Transverse colon (tissue), 4 donors: Measurements from ENCODE around the gene NCOA3. TPM values are rescaled to one million over a fixed set of nuclear protein-coding genes. Genes with fewer than 3 reads are reported as not detected.

Experiments used
- DNase-seq: peaks from one replicate; pipeline ENCODE4 v3.0.0-alpha.2; 2019
- H3K27ac ChIP-seq, 4 donors: fragments of 200-600 bp; sonication (generic); 2 replicates each; pipeline ENCODE4 v1.5.1; 2016 to 2018; ENCODE audit warnings: inconsistent platforms in 4 of 4
- H3K27me3 ChIP-seq: fragments of 200-600 bp; sonication (generic); 2 replicates; pipeline ENCODE4 v1.5.1; 2017; ENCODE audit warnings: inconsistent platforms
- H3K36me3 ChIP-seq, 4 donors: fragments of 200-600 bp; sonication (generic); 2 replicates each; pipeline ENCODE4 v1.5.1; 2017 to 2019; ENCODE audit warnings: inconsistent platforms in 4 of 4
- H3K4me1 ChIP-seq, 4 donors: fragments of 200-600 bp; sonication (generic); 2 replicates each; pipeline ENCODE4 v1.5.1; 2017 to 2020; ENCODE audit warnings: inconsistent platforms in 4 of 4
- H3K4me3 ChIP-seq, 4 donors: fragments of 200-600 bp; sonication (generic); 1 replicate in 1 of 4; 2 replicates in 3 of 4; pipeline versions ENCODE4 v1.5.1 to v1.6.1; 2017 to 2019; ENCODE audit warnings: inconsistent platforms in 4 of 4
- H3K9me3 ChIP-seq, 2 donors: fragments of 200-600 bp; sonication (generic); 2 replicates each; pipeline ENCODE4 v1.5.1; 2017 to 2019; ENCODE audit warnings: inconsistent platforms in 2 of 2
- EP300 ChIP-seq: sonication (generic); formaldehyde crosslinking; IDR thresholded peaks from one replicate; pipeline ENCODE4 v1.6.1; 2017; ENCODE audit warnings: antibody characterized with exemption, low read depth
- POLR2A ChIP-seq: fragments of 450-650 bp; IDR thresholded peaks from one replicate; pipeline ENCODE4 v1.6.1; 2016; ENCODE audit warnings: antibody characterized with exemption, mild to moderate bottlenecking, moderate library complexity
- POLR2AphosphoS5 ChIP-seq, 3 donors: sonication (generic); formaldehyde crosslinking; IDR thresholded peaks; one replicate each; pipeline ENCODE4 v1.6.1; 2016; ENCODE audit warnings: antibody characterized with exemption in 3 of 3
- WGBS, 2 donors: methylation state at CpG; one replicate each; pipeline ENCODE4 v1.1.5; 2018; ENCODE audit warnings: low coverage in 1 of 2; 5-methylcytosine and 5-hydroxymethylcytosine counted together
- in situ Hi-C, 4 donors: fragments of 200-750 bp; cut with MboI; loops; one replicate each; pipeline versions ENCODE4 v1.15.0 to v1.15.1; 2017; ENCODE audit warnings: low sequenced_read_pairs in 3 of 4, low pct_ligation_motif_present in 1 of 4, low pct_unique_long_range_greater_than_20kb in 1 of 4
- intact Hi-C: fragments of 100-400 bp; cut with DNase I; formaldehyde crosslinking; loops from one replicate; pipeline ENCODE4 v1.15.1; 2023; ENCODE audit warnings: low total_unique reads
- total RNA-seq, 4 donors: library from RNA; depleted of rRNA; stranded (reverse); fragments of >200 nt; gene quantifications; one replicate each; pipeline ENCODE4 v1.1.0, GENCODE V29; 2016
- TF ChIP-seq, protein P1 (sequence below), 5 experiments: fragments of 200-600 bp in 3 of 5; fragments of 450-650 bp in 2 of 5; sonication (generic) in 3 of 5; IDR thresholded peaks; 1 replicate in 2 of 5; 2 replicates in 3 of 5; pipeline ENCODE4 v1.5.1; 2016 to 2017; ENCODE audit warnings: antibody characterized with exemption in 5 of 5, inconsistent platforms in 3 of 5, mild to moderate bottlenecking in 2 of 5, moderate library complexity in 1 of 5

The NCOA3 gene
- total RNA-seq, 4 donors from 2014 or later: 9.2 to 39.1 (median 22.3) TPM

DNA sequence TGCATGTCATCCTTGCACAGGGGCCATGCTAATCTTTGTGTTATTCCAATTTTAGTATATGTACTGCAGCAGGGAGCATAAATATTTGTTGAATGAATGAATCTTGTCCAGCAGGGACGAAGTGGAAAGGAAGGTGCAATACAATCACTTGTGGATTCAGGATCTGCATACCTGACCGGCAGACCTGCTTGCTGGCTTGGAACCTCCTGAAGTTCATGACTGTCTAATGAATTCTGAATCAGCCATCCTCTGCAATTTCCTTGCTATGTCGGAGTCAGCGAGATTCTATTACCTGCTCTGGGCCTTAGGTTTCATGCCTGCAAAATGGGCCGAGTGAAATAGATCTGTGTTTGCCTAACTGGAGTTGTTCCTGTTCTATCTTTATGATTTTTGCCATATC lies 17.4 kb upstream of the NCOA3 start:
- TF ChIP-seq, protein P1, sequence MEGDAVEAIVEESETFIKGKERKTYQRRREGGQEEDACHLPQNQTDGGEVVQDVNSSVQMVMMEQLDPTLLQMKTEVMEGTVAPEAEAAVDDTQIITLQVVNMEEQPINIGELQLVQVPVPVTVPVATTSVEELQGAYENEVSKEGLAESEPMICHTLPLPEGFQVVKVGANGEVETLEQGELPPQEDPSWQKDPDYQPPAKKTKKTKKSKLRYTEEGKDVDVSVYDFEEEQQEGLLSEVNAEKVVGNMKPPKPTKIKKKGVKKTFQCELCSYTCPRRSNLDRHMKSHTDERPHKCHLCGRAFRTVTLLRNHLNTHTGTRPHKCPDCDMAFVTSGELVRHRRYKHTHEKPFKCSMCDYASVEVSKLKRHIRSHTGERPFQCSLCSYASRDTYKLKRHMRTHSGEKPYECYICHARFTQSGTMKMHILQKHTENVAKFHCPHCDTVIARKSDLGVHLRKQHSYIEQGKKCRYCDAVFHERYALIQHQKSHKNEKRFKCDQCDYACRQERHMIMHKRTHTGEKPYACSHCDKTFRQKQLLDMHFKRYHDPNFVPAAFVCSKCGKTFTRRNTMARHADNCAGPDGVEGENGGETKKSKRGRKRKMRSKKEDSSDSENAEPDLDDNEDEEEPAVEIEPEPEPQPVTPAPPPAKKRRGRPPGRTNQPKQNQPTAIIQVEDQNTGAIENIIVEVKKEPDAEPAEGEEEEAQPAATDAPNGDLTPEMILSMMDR (IDR thresholded peaks at IDR 0.05): no peak
- TF ChIP-seq EP300 (no peak), POLR2A (no peak), POLR2AphosphoS5 (IDR thresholded peaks at IDR 0.05) (no peak)
- WGBS, 2 donors: 90 to 93% methylated on average over 4 to 5 of the region's 5 CpGs
- Histone ChIP-seq H3K9me3 (no peaks in the 10 kb centered on the region), H3K36me3 (no peaks in the 10 kb centered on the region), H3K27me3 (no peaks in the 10 kb centered on the region), H3K4me3 (no peak overlapping the region), H3K4me1 (peaks cover 0 to 8% (median 0%) of the 10 kb centered on the region in 4 donors), H3K27ac (no peak overlapping the region)
- intact Hi-C loops (no loop called here), in situ Hi-C loops (no loop called here)
- DNase-seq: no peak

DNA sequence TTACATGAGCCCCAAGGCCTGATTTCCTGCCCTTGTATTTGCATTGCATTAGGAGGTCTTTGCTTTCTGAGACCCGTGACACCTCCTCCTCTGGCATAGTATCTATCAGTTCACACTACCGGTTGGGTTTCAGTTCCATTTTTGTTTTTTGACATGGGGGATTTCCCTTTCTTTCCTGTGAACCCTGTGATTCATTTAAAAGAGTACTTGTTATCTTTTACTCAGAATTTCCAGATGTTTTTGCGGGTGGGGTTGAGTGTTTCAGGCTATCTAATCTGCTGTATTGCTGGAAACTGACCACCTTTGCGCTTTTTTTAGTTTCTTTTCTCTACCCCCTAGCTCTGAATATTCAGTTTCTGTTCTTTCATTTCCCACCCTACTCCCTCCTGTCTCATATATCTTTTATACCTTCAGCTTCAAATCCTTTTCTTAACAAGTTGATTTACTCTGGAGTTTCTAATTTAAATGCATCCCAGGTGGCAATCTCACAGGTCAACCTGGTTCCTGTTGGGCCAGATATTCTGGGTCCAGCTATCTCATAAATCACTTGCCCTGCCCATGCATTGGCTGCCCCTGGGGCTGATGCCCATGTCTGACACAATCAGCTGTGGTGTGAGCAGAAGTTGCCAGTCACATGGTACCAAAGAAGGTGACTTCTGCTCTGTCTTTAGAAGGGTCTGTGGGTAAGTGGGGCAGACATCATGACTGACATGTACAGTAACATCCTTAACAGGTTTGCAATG lies 14.3 kb upstream of the NCOA3 start:
- intact Hi-C loops: no loop called here
- Histone ChIP-seq H3K4me1 (peaks cover 0 to 4% (median 1%) of the 10 kb centered on the region in 4 donors), H3K4me3 (no peak overlapping the region), H3K36me3 (no peaks in the 10 kb centered on the region), H3K9me3 (no peaks in the 10 kb centered on the region), H3K27me3 (no peaks in the 10 kb centered on the region), H3K27ac (peak overlapping the region; percentile 6 to 59 (median 26))
- no peak for TF ChIP-seq POLR2AphosphoS5 (IDR thresholded peaks at IDR 0.05)
- TF ChIP-seq, protein P1 (IDR thresholded peaks at IDR 0.05): no peak
- TF ChIP-seq POLR2A: no peak
- TF ChIP-seq EP300: no peak
- WGBS, 2 donors: 42 to 62% methylated on average over 3 to 4 of the region's 4 CpGs
- peak; percentile 33 for DNase-seq
- in situ Hi-C loops: no loop called here

DNA sequence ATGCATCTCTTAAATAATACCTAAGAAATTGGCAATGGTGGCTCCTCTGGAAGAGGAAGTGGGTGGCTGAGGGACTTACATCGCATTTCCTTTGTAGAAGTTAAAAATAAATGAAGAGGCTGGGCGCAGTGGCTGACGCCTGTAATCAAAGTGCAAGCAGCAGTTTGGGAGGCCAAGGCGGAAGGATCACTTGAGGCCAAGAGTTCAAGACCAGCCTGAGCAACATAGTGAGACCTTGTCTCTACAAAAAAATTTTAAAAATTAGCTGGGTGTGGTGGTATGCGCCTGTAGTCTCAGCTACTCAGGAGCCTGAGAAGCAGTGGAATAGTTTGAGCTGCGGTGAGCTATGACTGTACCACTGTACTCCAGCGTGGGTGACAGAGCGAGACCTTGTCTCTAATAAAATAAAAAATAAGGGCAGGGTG lies 12.2 kb upstream of the NCOA3 start:
- peaks cover 18 to 25% (median 19%) of the 10 kb centered on the region in 4 donors for H3K4me1 ChIP-seq
- intact Hi-C loops: no loop called here

DNA sequence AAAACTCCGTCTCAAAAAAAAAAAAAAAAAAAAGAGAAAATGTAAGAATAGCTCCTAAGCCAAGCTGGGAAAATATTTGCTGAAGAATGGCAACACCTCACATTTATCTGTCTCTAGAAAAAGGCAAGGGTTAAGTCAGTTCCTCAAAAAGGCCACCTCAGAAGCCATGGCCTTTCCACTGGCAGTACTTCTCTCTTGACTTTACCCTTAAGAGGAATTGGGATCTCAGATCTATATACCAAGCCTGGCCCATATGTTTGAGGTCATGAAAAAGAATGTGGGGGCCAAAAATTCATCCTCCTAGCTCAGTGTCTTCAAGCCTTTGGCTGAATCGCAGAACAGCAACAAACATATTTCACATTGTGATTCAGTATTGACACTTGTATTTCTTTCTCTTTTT lies 10.9 kb upstream of the NCOA3 start:
- DNase-seq: no peak
- TF ChIP-seq EP300 (no peak), POLR2A (no peak), POLR2AphosphoS5 (IDR thresholded peaks at IDR 0.05) (no peak)
- TF ChIP-seq, protein P1 (IDR thresholded peaks at IDR 0.05): no peak
- WGBS, 2 donors: 92% methylated on average over 2 of the region's 2 CpGs; no CpG with 5 or more reads in 1 of the 2 donors
- in situ Hi-C loops: no loop called here
- H3K36me3 ChIP-seq: no peaks in the 10 kb centered on the region
- no peaks in the 10 kb centered on the region for H3K27me3 ChIP-seq
- intact Hi-C loops: no loop called here
- no peaks in the 10 kb centered on the region for H3K9me3 ChIP-seq
- H3K4me1 ChIP-seq: peaks cover 18 to 25% (median 19%) of the 10 kb centered on the region in 4 donors
- H3K4me3 ChIP-seq: no peak overlapping the region
- peak overlapping the region in 1 of 4 donors; percentile 4 for H3K27ac ChIP-seq

More for the DNA sequence above, 12.2 kb upstream of the NCOA3 start:
- H3K4me3 ChIP-seq: no peak overlapping the region
- peak; percentile 37 for DNase-seq
- TF ChIP-seq POLR2AphosphoS5 (IDR thresholded peaks at IDR 0.05): no peak
- TF ChIP-seq EP300: no peak
- no peak for TF ChIP-seq POLR2A
- TF ChIP-seq, protein P1 (IDR thresholded peaks at IDR 0.05): no peak
- H3K36me3 ChIP-seq: no peaks in the 10 kb centered on the region
- WGBS, 2 donors: 54 to 78% methylated on average over 5 to 8 of the region's 8 CpGs
- no peaks in the 10 kb centered on the region for H3K27me3 ChIP-seq
- peak overlapping the region in 3 of 4 donors; percentile 41 to 51 (median 43) for H3K27ac ChIP-seq
- in situ Hi-C loops: no loop called here
- no peaks in the 10 kb centered on the region for H3K9me3 ChIP-seq
